ENCODE data around the gene AKR1C8.
"Not testable (repeated sequence)": the region's sequence is repeated elsewhere in the genome, so short reads cannot be mapped to it uniquely, and the experiment has no call there.

AKR1C8 gene

GRCh38 chr10:5195727-5196374, 10.9 kb upstream of the AKR1C8 start:
- ChIA-PET CTCF (interaction anchor here (0.7 kb wide), 1 partner anchor 546 kb away, joined by 3 read pairs; no protein-coding TSS in a partner anchor), POLR2A (ENCODE audit: low non-redundant PET) (no interaction called here)
- no peak overlapping the region for H3K27ac ChIP-seq
- DNase-seq (ENCODE audit: low spot score), result no peak
- no peak for TF ChIP-seq CTCF (conservative IDR thresholded peaks at IDR 0.05; ENCODE audit: low read depth)

GRCh38 chr10:5194431-5194830, 9.5 kb upstream of the AKR1C8 start:
- TF ChIP-seq CTCF (conservative IDR thresholded peaks at IDR 0.05; ENCODE audit: low read depth), result no peak
- DNase-seq (ENCODE audit: low spot score), result no peak
- H3K27ac ChIP-seq, result no peak overlapping the region
- CTCF ChIA-PET, result no interaction called here
- POLR2A ChIA-PET (ENCODE audit: low non-redundant PET), result no interaction called here

DNA sequence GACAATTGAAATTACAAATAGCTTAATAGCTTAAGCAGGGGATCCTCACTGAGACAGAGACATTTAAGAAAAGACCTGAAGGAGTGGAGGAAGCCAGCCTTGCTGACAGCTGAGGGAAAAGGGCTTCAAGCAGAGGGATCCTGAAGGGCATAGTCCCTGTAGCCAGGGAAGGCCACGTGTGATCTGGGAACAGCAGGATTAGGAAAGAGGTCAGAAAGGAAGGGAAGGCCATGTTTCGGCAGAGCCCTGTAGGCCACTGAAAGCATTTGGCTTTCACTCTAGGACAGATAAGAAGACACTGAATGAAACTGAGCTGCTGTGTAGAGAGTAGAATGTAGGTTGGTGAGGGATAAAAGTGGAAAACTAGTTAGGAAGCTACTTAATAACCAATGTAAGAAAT, 3.4 kb upstream of the AKR1C8 start:
- CTCF ChIA-PET, result interaction anchor here (0.6 kb wide), 1 partner anchor 1892 kb away, joined by 4 read pairs; no protein-coding TSS in a partner anchor
- TF ChIP-seq CTCF (conservative IDR thresholded peaks at IDR 0.05; ENCODE audit: low read depth), result no peak
- DNase-seq (ENCODE audit: low spot score), result no peak
- no peak overlapping the region for H3K27ac ChIP-seq
- POLR2A ChIA-PET (ENCODE audit: low non-redundant PET), result no interaction called here

DNA sequence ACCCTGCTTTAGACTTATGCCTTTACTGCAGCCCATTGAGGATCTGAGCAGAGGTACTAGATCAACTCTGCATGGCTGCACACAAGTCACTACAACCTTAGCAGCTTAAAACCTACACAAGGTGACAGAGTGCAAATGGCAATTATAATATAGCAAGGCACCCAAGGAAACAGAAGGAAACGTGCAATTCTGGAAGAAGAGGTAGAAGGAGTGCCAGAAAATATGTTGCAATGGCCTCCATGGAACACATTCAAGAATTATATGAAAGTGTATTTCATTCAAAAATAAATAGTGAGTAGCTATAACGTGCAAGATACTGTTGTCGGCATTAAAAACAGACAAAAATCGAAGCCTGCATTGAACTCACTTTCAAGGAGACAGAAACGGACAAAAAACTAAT, 2.9 kb upstream of the AKR1C8 start:
- DNase-seq (ENCODE audit: low spot score), result no peak
- no peak for TF ChIP-seq CTCF (conservative IDR thresholded peaks at IDR 0.05; ENCODE audit: low read depth)
- POLR2A ChIA-PET (ENCODE audit: low non-redundant PET), result no interaction called here
- H3K27ac ChIP-seq, result no peak overlapping the region
- CTCF ChIA-PET, result interaction anchor here (0.6 kb wide), 2 partner anchors 17 to 1892 kb away, joined by 3 to 4 read pairs; no protein-coding TSS in a partner anchor

GRCh38 chr10:5183923-5184322, 1.0 kb downstream of the AKR1C8 start:
- no peak for DNase-seq (ENCODE audit: low spot score)
- ChIA-PET CTCF (interaction anchor here (0.6 to 0.7 kb wide), 2 partner anchors 42 to 219 kb away, joined by 3 read pairs; no protein-coding TSS in a partner anchor), POLR2A (ENCODE audit: low non-redundant PET) (no interaction called here)
- no peak for TF ChIP-seq CTCF (conservative IDR thresholded peaks at IDR 0.05; ENCODE audit: low read depth)
- H3K27ac ChIP-seq, result no peak overlapping the region

GRCh38 chr10:5180503-5180902, 4.4 kb downstream of the AKR1C8 start:
- DNase-seq (ENCODE audit: low spot score); POLR2A ChIA-PET (ENCODE audit: low non-redundant PET); H3K27ac ChIP-seq; CTCF ChIA-PET: not testable (repeated sequence)

GRCh38 chr10:5175581-5175980, 9.4 kb downstream of the AKR1C8 start:
- DNase-seq (ENCODE audit: low spot score); H3K27ac ChIP-seq; POLR2A ChIA-PET (ENCODE audit: low non-redundant PET); CTCF ChIA-PET: not testable (repeated sequence)
